Activated CD8-positive, alpha-beta memory T cell treated with anti-CD3 and anti-CD28 coated beads, Interleukin-2, amount 10 ng/mL, durations not matched to agents 7 days and 5 days (primary cell): ENCODE data around the gene LRBA. TPM values are rescaled to one million over a fixed set of nuclear protein-coding genes. Genes with fewer than 3 reads are reported as not detected.
"Not testable (repeated sequence)": the region's sequence is repeated elsewhere in the genome, so short reads cannot be mapped to it uniquely, and the experiment has no call there.

Experiments
- ATAC-seq: fragments of 150-1000 bp; cut with Tn5 transposase; one replicate; pipeline ENCODE4 v1.10.0; 2021; ENCODE audit warnings: moderate library complexity
- CTCF ChIA-PET: fragments of 350-600 bp; sonication (Branson Sonifier 250); formaldehyde crosslinking; loops from one replicate; lab custom pipeline; 2021; ENCODE audit warnings: antibody characterized with exemption; lab: Charles Lee
- DNase-seq: peaks from one replicate; pipeline ENCODE4 v3.0.0-alpha.2; 2020
- H3K27ac Mint-ChIP-seq: one replicate; pipeline ENCODE4 v1.8.0; 2021; ENCODE audit warnings: mild to moderate bottlenecking, mixed read lengths
- H3K27me3 Mint-ChIP-seq: one replicate; pipeline ENCODE4 v1.8.0; 2021; ENCODE audit warnings: mixed read lengths
- H3K36me3 Mint-ChIP-seq: one replicate; pipeline ENCODE4 v1.8.0; 2021; ENCODE audit warnings: mild to moderate bottlenecking, mixed read lengths
- H3K4me1 Mint-ChIP-seq: one replicate; pipeline ENCODE4 v1.8.0; 2021; ENCODE audit warnings: mixed read lengths
- H3K4me3 Mint-ChIP-seq: one replicate; pipeline ENCODE4 v1.8.0; 2021; ENCODE audit warnings: mild to moderate bottlenecking, moderate library complexity, mixed read lengths
- H3K9me3 Mint-ChIP-seq: one replicate; pipeline ENCODE4 v1.8.0; 2022; ENCODE audit warnings: low read depth, mixed read lengths
- total RNA-seq, 2 experiments: library from RNA; stranded (reverse); gene quantifications; one replicate each; pipeline ENCODE4 v1.2.3, GENCODE V29; 2021

Gene LRBA
- total RNA-seq, 2 experiments from 2014 or later = 59.2 to 60.2 TPM

- Mint-ChIP-seq H3K4me1 (peaks cover 31% of the 10 kb centered on the region), H3K27me3 (no peaks in the 10 kb centered on the region), H3K27ac (no peak overlapping the region), H3K36me3 (peaks cover 29% of the 10 kb centered on the region), H3K9me3 (no peaks in the 10 kb centered on the region), H3K4me3 (no peak overlapping the region)
- no peak for ATAC-seq
- CTCF ChIA-PET = no interaction called here
- DNase-seq = no peak
Measured at GRCh38 chr4:150978738-150979575, 36.1 kb downstream of the LRBA start.

GRCh38 chr4:150976478-150977118 is 38.5 kb downstream of the LRBA start:
- Mint-ChIP-seq H3K27me3 (no peaks in the 10 kb centered on the region), H3K36me3 (peaks cover 25% of the 10 kb centered on the region), H3K27ac (no peak overlapping the region), H3K4me3 (no peak overlapping the region), H3K4me1 (peaks cover 39% of the 10 kb centered on the region), H3K9me3 (no peaks in the 10 kb centered on the region)
- CTCF ChIA-PET = interaction anchor here (1.2 kb wide), 1 partner anchor 8 kb away, joined by 3 read pairs; no protein-coding TSS in a partner anchor
- DNase-seq (no peak), ATAC-seq (no peak)

- ATAC-seq (no peak), DNase-seq (no peak)
- peaks cover 43% of the 10 kb centered on the region for H3K4me1 Mint-ChIP-seq
- no peak overlapping the region for H3K4me3 Mint-ChIP-seq
- no peaks in the 10 kb centered on the region for H3K9me3 Mint-ChIP-seq
- H3K27me3 Mint-ChIP-seq = no peaks in the 10 kb centered on the region
- no peak overlapping the region for H3K27ac Mint-ChIP-seq
- H3K36me3 Mint-ChIP-seq = peaks cover 17% of the 10 kb centered on the region
- CTCF ChIA-PET = interaction anchor here (1.4 kb wide), 1 partner anchor 66 kb away, joined by 3 read pairs; no protein-coding TSS in a partner anchor
Measured at GRCh38 chr4:150974750-150975149, 40.3 kb downstream of the LRBA start.

GRCh38 chr4:150974252-150974640 is 40.8 kb downstream of the LRBA start:
- H3K27ac Mint-ChIP-seq = no peak overlapping the region
- no peak overlapping the region for H3K4me3 Mint-ChIP-seq
- CTCF ChIA-PET = interaction anchor here (1.4 kb wide), 1 partner anchor 67 kb away, joined by 3 read pairs; no protein-coding TSS in a partner anchor
- H3K36me3 Mint-ChIP-seq = peaks cover 18% of the 10 kb centered on the region
- peaks cover 40% of the 10 kb centered on the region for H3K4me1 Mint-ChIP-seq
- no peak for ATAC-seq
- no peaks in the 10 kb centered on the region for H3K27me3 Mint-ChIP-seq
- DNase-seq = no peak
- H3K9me3 Mint-ChIP-seq = no peaks in the 10 kb centered on the region

DNA sequence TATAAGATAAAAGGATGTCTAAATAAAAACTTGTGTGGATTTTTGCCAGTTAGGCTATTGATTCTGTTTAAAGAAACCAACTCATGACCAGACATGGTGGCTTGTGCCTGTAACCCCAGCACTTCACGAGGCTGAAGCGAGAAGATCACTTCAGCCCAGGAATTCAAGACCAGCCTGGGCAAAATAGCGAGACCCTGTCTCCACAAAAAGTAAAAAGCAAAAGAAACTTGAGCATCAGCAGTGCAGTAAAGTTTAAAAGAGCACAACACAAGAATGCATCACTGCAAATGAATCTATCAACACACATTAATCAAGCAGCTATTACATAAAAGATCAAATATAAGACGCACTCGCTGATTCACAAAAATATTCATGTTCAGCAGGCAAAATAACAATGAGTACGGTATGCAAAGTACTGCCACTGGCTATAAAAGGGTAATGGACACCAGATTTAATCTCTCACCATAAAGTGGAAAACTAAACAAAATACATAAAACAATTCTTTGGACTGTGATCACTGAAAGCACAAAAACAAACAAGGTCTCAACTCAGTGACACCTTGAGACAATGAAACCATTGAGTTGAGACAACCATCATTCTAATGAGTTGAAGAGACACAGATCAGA is 41.3 kb downstream of the LRBA start:
- Mint-ChIP-seq H3K36me3 (peaks cover 14% of the 10 kb centered on the region), H3K27ac (no peak overlapping the region), H3K4me3 (no peak overlapping the region), H3K27me3 (no peaks in the 10 kb centered on the region), H3K9me3 (no peaks in the 10 kb centered on the region), H3K4me1 (peaks cover 38% of the 10 kb centered on the region)
- DNase-seq (no peak), ATAC-seq (no peak)
- CTCF ChIA-PET = interaction anchor here (1.4 kb wide), 1 partner anchor 67 kb away, joined by 3 read pairs; no protein-coding TSS in a partner anchor

DNA sequence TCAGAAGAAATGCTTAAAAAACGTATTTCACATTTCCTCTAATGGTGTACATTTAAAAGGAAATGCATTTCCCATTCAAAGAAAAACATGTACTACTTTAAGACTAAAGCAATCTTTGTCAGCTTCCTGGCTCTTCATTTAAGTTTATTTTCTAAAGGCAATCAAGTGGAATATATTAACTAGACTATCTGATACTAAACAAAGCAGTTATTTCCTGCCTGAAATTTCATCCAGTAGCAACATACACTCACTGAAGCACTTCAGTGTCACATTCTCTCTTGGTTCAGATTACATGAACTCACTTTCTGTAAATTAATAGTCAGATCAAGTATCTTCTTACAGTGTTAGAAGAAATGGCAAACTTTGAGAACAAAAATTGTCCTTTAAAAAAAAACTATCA is 42.5 kb downstream of the LRBA start:
- H3K27me3 Mint-ChIP-seq = no peaks in the 10 kb centered on the region
- peaks cover 38% of the 10 kb centered on the region for H3K4me1 Mint-ChIP-seq
- CTCF ChIA-PET = interaction anchor here (2.5 kb wide), 1 partner anchor 10 kb away, joined by 13 read pairs; no protein-coding TSS in a partner anchor
- DNase-seq (no peak), ATAC-seq (no peak)
- no peak overlapping the region for H3K4me3 Mint-ChIP-seq
- H3K27ac Mint-ChIP-seq = no peak overlapping the region
- H3K9me3 Mint-ChIP-seq = no peaks in the 10 kb centered on the region
- H3K36me3 Mint-ChIP-seq = peaks cover 10% of the 10 kb centered on the region

DNA sequence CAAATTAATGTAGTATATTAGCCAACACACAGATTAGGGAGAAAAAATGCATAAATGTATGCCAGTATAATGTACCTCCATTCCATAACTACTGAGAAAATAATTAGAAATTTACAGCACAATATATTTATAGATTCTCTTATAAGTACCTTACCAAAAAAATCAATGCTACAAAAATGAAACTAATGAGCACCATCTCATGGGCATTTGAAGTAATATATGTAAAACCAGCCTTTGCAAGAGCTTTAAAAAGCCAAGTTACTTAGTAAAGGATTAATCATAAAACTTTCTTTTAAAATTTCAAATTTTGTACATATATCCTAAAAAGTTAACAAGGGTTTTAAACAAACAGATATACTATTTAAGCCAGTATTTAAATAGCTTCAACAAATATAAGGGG is 43.2 kb downstream of the LRBA start:
- Mint-ChIP-seq H3K27me3 (no peaks in the 10 kb centered on the region), H3K27ac (no peak overlapping the region), H3K36me3 (peaks cover 14% of the 10 kb centered on the region), H3K9me3 (no peaks in the 10 kb centered on the region), H3K4me3 (no peak overlapping the region), H3K4me1 (peaks cover 38% of the 10 kb centered on the region)
- DNase-seq = no peak
- CTCF ChIA-PET = interaction anchor here (2.5 kb wide), 1 partner anchor 10 kb away, joined by 13 read pairs; no protein-coding TSS in a partner anchor
- no peak for ATAC-seq

DNA sequence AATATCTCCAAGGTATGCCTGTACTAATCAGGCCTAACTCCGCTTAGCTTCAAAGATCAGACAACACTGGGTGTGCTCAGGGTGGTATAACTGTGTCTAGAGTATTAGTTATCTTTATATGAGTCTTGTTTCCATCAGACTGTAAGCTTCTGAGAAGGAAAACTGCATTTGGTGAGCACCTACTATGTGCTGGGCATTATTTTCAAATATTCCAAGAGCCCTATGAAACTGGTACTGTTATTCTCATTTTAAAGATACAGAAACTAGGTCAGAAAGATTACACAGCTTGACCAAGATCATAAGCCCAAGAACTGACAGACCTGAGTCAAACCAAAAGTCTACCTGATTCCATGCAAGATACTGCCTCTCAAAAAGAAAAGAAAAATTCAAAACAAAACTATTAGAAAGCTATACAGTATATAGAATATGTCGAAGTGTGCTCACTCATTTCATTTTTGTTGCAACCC is 44.4 kb downstream of the LRBA start:
- H3K9me3 Mint-ChIP-seq = peaks cover 2% of the 10 kb centered on the region
- H3K36me3 Mint-ChIP-seq = peaks cover 15% of the 10 kb centered on the region
- CTCF ChIA-PET = interaction anchor here (0.5 to 2.5 kb wide), 2 partner anchors 9 to 106 kb away, joined by 3 to 13 read pairs; no protein-coding TSS in a partner anchor
- DNase-seq (no peak), ATAC-seq (peak; percentile 90)
- H3K27me3 Mint-ChIP-seq = no peaks in the 10 kb centered on the region
- no peak overlapping the region for H3K4me3 Mint-ChIP-seq
- peaks cover 38% of the 10 kb centered on the region for H3K4me1 Mint-ChIP-seq
- H3K27ac Mint-ChIP-seq = peak overlapping the region; percentile 50

DNA sequence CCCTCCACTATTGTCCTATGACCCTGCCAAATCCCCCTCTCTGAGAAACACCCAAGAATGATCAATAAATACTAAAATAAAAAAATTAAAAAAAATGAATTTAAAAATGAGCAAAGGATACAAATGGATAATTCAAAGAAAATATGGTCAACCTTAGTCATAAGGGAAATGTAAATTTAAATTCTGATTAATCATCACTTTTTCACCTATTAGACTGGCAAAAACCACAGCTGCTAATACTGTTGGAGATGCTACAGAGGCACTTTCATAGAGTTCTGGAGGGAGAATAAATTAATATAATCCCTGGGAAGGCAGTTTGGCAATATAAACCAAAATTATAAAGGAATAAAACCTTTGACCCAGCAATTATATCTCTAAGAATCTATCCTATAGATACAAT is 50.3 kb downstream of the LRBA start:
- DNase-seq (no peak), ATAC-seq (no peak)
- peaks cover 16% of the 10 kb centered on the region for H3K36me3 Mint-ChIP-seq
- peaks cover 14% of the 10 kb centered on the region for H3K4me1 Mint-ChIP-seq
- no peaks in the 10 kb centered on the region for H3K27me3 Mint-ChIP-seq
- no peak overlapping the region for H3K27ac Mint-ChIP-seq
- H3K4me3 Mint-ChIP-seq = no peak overlapping the region
- H3K9me3 Mint-ChIP-seq = peaks cover 4% of the 10 kb centered on the region
- CTCF ChIA-PET = no interaction called here

GRCh38 chr4:150963602-150964345 is 51.3 kb downstream of the LRBA start:
- H3K4me1 Mint-ChIP-seq = peaks cover 14% of the 10 kb centered on the region
- DNase-seq, H3K4me3 Mint-ChIP-seq, ATAC-seq, H3K27me3 Mint-ChIP-seq, H3K9me3 Mint-ChIP-seq, H3K27ac Mint-ChIP-seq, CTCF ChIA-PET: not testable (repeated sequence)
- H3K36me3 Mint-ChIP-seq = peaks cover 16% of the 10 kb centered on the region

DNA sequence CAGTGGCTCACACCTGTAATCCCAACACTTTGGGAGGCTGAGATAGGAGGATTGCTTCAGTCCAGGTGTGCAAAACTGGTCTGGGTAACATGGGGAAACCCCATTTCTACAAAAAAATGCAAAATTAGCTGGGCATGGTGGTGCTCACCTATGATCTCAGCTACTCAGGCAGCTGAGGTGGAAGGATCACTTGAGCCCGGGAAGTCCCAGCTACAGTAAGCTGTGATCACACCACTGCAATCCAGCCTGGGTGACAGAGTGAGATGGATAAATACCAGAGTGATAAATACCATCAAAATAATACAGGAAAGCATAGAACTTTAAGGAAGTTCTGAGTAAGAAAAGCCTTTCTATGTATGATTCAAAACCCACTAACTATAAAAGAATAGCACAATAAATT is 52.8 kb downstream of the LRBA start:
- CTCF ChIA-PET = interaction anchor here (1.3 to 2.3 kb wide), 3 partner anchors 9 to 25 kb away, joined by 4 to 13 read pairs (median 5); no protein-coding TSS in a partner anchor
- Mint-ChIP-seq H3K4me1 (peaks cover 14% of the 10 kb centered on the region), H3K27me3 (no peaks in the 10 kb centered on the region), H3K27ac (no peak overlapping the region), H3K9me3 (peaks cover 15% of the 10 kb centered on the region), H3K4me3 (no peak overlapping the region), H3K36me3 (peaks cover 28% of the 10 kb centered on the region)
- DNase-seq (no peak), ATAC-seq (peak; percentile 39)

DNA sequence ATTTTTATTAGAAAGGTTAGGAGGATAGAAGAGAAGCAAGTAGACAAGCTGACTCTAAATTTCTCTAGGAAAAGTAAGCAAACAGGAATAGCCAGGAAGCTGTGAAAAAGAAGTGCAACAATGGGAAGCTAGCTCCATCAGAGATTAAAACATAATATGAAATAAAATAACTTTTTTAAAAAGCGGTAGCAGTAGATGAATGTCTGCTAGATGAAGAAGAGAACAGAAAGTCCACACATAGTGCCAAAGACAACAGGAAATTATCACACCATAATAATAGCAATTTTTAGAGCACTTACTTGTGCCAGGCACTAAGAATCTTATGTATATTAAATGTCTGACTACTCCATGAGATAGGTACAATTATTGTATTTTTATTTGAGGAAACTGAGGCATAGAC is 53.5 kb downstream of the LRBA start:
- Mint-ChIP-seq H3K9me3 (peaks cover 17% of the 10 kb centered on the region), H3K27ac (no peak overlapping the region), H3K4me3 (no peak overlapping the region), H3K4me1 (peaks cover 14% of the 10 kb centered on the region), H3K36me3 (peaks cover 31% of the 10 kb centered on the region), H3K27me3 (no peaks in the 10 kb centered on the region)
- DNase-seq (no peak), ATAC-seq (no peak)
- CTCF ChIA-PET = interaction anchor here (0.8 to 2.3 kb wide), 6 partner anchors 10 to 85 kb away, joined by 3 to 13 read pairs (median 4); no protein-coding TSS in a partner anchor
